Caco-2 (cell line): ENCODE data around the gene SLC12A9. TPM values are rescaled to one million over a fixed set of nuclear protein-coding genes. Genes with fewer than 3 reads are reported as not detected.

Source experiments
- BruUV-seq: library from RNA; stranded (reverse); fragments of 400-500 nt; replicated peaks from 2 replicates; lab custom pipeline; 2021; lab: Mats Ljungman, UMichigan
- CTCF ChIA-PET: fragments of 300-600 bp; sonication (Branson Sonifier 250); formaldehyde crosslinking; loops from one replicate; lab custom pipeline; 2022; ENCODE audit warnings: antibody characterized with exemption; lab: Charles Lee
- POLR2A ChIA-PET: fragments of 300-600 bp; sonication (Branson Sonifier 250); formaldehyde crosslinking; loops from one replicate; lab custom pipeline; 2022; ENCODE audit warnings: antibody characterized with exemption; lab: Charles Lee
- DNase-seq, 2 experiments: peaks; one replicate each; pipeline versions ENCODE4 v3.0.0 to v3.0.0-alpha.2; 2020 to 2022
- H3K27me3 ChIP-seq: replicated peaks from 2 replicates; pipeline ENCODE4 v1.6.0; 2011; ENCODE audit warnings: low read length; ENCODE audit not compliant: control insufficient read depth, insufficient read depth
- H3K36me3 ChIP-seq: 2 replicates; pipeline ENCODE4 v1.5.1; 2011; ENCODE audit warnings: low read length; ENCODE audit not compliant: control insufficient read depth, insufficient read depth
- H3K4me1 ChIP-seq: fragments of 250-450 bp; sonication (Bioruptor Pico); 2 replicates; pipeline ENCODE4 v1.5.1; 2020; ENCODE audit warnings: mild to moderate bottlenecking
- H3K4me3 ChIP-seq: 2 replicates; pipeline ENCODE4 v1.5.1; 2011; ENCODE audit warnings: low read depth, mild to moderate bottlenecking, control low read depth, low read length
- H3K9me3 ChIP-seq: fragments of 250-450 bp; sonication (Bioruptor Pico); 2 replicates; pipeline ENCODE4 v1.5.1; 2020; ENCODE audit warnings: mild to moderate bottlenecking, moderate library complexity
- H3K27ac Mint-ChIP-seq: one replicate; pipeline ENCODE4 v1.8.0; 2022; ENCODE audit warnings: mixed read lengths; ENCODE audit not compliant: unreplicated experiment
- H3K27me3 Mint-ChIP-seq: one replicate; pipeline ENCODE4 v1.8.0; 2022; ENCODE audit warnings: mixed read lengths; ENCODE audit not compliant: insufficient read depth, unreplicated experiment
- H3K36me3 Mint-ChIP-seq: one replicate; pipeline ENCODE4 v1.8.0; 2022; ENCODE audit warnings: mild to moderate bottlenecking, mixed read lengths; ENCODE audit not compliant: insufficient read depth, unreplicated experiment
- H3K4me1 Mint-ChIP-seq: one replicate; pipeline ENCODE4 v1.8.0; 2022; ENCODE audit warnings: low read depth, mixed read lengths; ENCODE audit not compliant: unreplicated experiment
- H3K4me3 Mint-ChIP-seq: one replicate; pipeline ENCODE4 v1.8.0; 2022; ENCODE audit warnings: mild to moderate bottlenecking, moderate library complexity, mixed read lengths; ENCODE audit not compliant: unreplicated experiment
- H3K9me3 Mint-ChIP-seq: one replicate; pipeline ENCODE4 v1.8.0; 2022; ENCODE audit warnings: mixed read lengths; ENCODE audit not compliant: unreplicated experiment
- intact Hi-C: fragments of 100-400 bp; cut with micrococcal nuclease; formaldehyde crosslinking; loops from one replicate; pipeline ENCODE4 v1.10.0; 2022; ENCODE audit not compliant: unreplicated experiment
- total RNA-seq: library from RNA; stranded (reverse); gene quantifications from 2 replicates; pipeline ENCODE4 v1.2.3, GENCODE V29; 2022
- TF ChIP-seq, protein P1 (sequence below), 2 experiments: fragments of 200-600 bp in 1 of 2; IDR thresholded peaks; 1 replicate in 1 of 2; 2 replicates in 1 of 2; pipeline versions ENCODE4 v1.5.1 to v1.8.0; 2011 to 2022; ENCODE audit warnings: antibody characterized with exemption in 1 of 2, control low read depth in 1 of 2, inconsistent platforms in 1 of 2, low read depth in 1 of 2, low read length in 1 of 2, mild to moderate bottlenecking in 1 of 2, moderate library complexity in 1 of 2; ENCODE audit not compliant: insufficient read depth in 1 of 2, severe bottlenecking in 1 of 2, unreplicated experiment in 1 of 2

Gene SLC12A9
- total RNA-seq, 1 experiment from 2014 or later = 60.7 TPM

GRCh38 chr7:100893910-100894721, 41.6 kb downstream of the SLC12A9 start:
- TF ChIP-seq, protein P1, sequence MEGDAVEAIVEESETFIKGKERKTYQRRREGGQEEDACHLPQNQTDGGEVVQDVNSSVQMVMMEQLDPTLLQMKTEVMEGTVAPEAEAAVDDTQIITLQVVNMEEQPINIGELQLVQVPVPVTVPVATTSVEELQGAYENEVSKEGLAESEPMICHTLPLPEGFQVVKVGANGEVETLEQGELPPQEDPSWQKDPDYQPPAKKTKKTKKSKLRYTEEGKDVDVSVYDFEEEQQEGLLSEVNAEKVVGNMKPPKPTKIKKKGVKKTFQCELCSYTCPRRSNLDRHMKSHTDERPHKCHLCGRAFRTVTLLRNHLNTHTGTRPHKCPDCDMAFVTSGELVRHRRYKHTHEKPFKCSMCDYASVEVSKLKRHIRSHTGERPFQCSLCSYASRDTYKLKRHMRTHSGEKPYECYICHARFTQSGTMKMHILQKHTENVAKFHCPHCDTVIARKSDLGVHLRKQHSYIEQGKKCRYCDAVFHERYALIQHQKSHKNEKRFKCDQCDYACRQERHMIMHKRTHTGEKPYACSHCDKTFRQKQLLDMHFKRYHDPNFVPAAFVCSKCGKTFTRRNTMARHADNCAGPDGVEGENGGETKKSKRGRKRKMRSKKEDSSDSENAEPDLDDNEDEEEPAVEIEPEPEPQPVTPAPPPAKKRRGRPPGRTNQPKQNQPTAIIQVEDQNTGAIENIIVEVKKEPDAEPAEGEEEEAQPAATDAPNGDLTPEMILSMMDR (IDR thresholded peaks at IDR 0.05; ENCODE audit: insufficient read depth in 1 of 2, low read depth in 1 of 2, low read length in 1 of 2, severe bottlenecking in 1 of 2, unreplicated experiment in 1 of 2) = no peak
- peak overlapping the region; percentile 100 for H3K4me3 Mint-ChIP-seq
- Histone ChIP-seq H3K36me3 (no peaks in the 10 kb centered on the region), H3K4me3 (peak overlapping the region; percentile 50; the same call in 1 of the 2 replicates), H3K4me1 (peaks cover 28% of the 10 kb centered on the region), H3K9me3 (no peaks in the 10 kb centered on the region), H3K27me3 (no peaks in the 10 kb centered on the region)
- no peak for DNase-seq
- no peak overlapping the region for H3K27ac Mint-ChIP-seq
- ChIA-PET POLR2A (no interaction called here), CTCF (interaction anchor here (0.7 to 1.6 kb wide), 2 partner anchors 19 to 72 kb away, joined by 3 to 10 read pairs; partner anchors contain the start of gene SRRT)
- intact Hi-C loops = no loop called here
- BruUV-seq = no TSS peak
- H3K9me3 Mint-ChIP-seq = no peaks in the 10 kb centered on the region
- H3K27me3 Mint-ChIP-seq = no peaks in the 10 kb centered on the region
- H3K36me3 Mint-ChIP-seq = peaks cover 24% of the 10 kb centered on the region
- peaks cover 42% of the 10 kb centered on the region for H3K4me1 Mint-ChIP-seq

- ChIA-PET POLR2A (interaction anchor here (0.7 to 1.4 kb wide), 2 partner anchors 71 to 120 kb away, joined by 3 to 4 read pairs; no protein-coding TSS in a partner anchor), CTCF (interaction anchor here (0.5 to 1.6 kb wide), 4 partner anchors 68 to 182 kb away, joined by 5 to 10 read pairs (median 8); partner anchors contain the start of gene EPHB4)
- intact Hi-C loops = loop anchor here (1.0 to 5.0 kb wide), 2 partner anchors 71 to 182 kb away; no protein-coding TSS in a partner anchor
- peak; percentile 64 to 86 for DNase-seq
- TSS peak; percentile 61 for BruUV-seq
- H3K27me3 ChIP-seq = no peaks in the 10 kb centered on the region
- Mint-ChIP-seq H3K27me3 (no peaks in the 10 kb centered on the region), H3K4me1 (peaks cover 42% of the 10 kb centered on the region), H3K4me3 (peak overlapping the region; percentile 100), H3K36me3 (peaks cover 14% of the 10 kb centered on the region), H3K27ac (no peak overlapping the region), H3K9me3 (no peaks in the 10 kb centered on the region)
- peaks cover 28% of the 10 kb centered on the region for H3K4me1 ChIP-seq
- TF ChIP-seq, protein P1 (IDR thresholded peaks at IDR 0.05; ENCODE audit: insufficient read depth in 1 of 2, low read depth in 1 of 2, low read length in 1 of 2, severe bottlenecking in 1 of 2, unreplicated experiment in 1 of 2) = peak; percentile 95 to 96
- H3K36me3 ChIP-seq = no peaks in the 10 kb centered on the region
- peak overlapping the region; percentile 50 for H3K4me3 ChIP-seq
- H3K9me3 ChIP-seq = no peaks in the 10 kb centered on the region
Observed at GRCh38 chr7:100894860-100895700, 42.6 kb downstream of the SLC12A9 start.

DNA sequence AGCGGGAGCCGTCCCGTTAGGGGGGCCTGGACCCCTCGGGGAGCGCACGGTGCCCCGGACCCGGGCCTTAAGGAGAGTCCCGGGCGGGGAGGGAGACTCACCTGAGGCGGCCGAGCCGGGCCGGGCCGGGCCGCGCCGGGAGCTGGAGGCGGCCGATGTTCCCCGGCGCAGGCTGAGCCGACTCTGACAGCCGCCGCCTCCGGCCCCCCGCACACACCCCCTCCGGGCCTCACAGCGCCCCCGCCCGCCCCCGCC, 43.1 kb downstream of the SLC12A9 start, which contains the start of gene ACHE:
ACHE (minus strand) TSS at position 188 of the 255 bp plus-strand sequence. CDS start 1,656 bp downstream, outside the sequence.
- peak within 1 kb of the TSS; percentile 100 for H3K4me3 Mint-ChIP-seq
- POLR2A ChIA-PET = interaction anchor here (0.6 to 1.4 kb wide), 3 partner anchors 70 to 189 kb away, joined by 3 to 4 read pairs (median 4); no protein-coding TSS in a partner anchor
- intact Hi-C loops = loop anchor here (1.0 to 5.0 kb wide), 2 partner anchors 71 to 182 kb away; no protein-coding TSS in a partner anchor
- no peaks in the 10 kb centered on the region for H3K9me3 Mint-ChIP-seq
- no peaks in the 10 kb centered on the region for H3K27me3 Mint-ChIP-seq
- Histone ChIP-seq H3K4me1 (peaks cover 27% of the 10 kb centered on the region), H3K27me3 (no peaks in the 10 kb centered on the region), H3K36me3 (no peaks in the 10 kb centered on the region), H3K9me3 (no peaks in the 10 kb centered on the region), H3K4me3 (peak within 1 kb of the TSS; percentile 50)
- TF ChIP-seq, protein P1 (IDR thresholded peaks at IDR 0.05; ENCODE audit: insufficient read depth in 1 of 2, low read depth in 1 of 2, low read length in 1 of 2, severe bottlenecking in 1 of 2, unreplicated experiment in 1 of 2) = no peak
- CTCF ChIA-PET = interaction anchor here (0.5 to 0.7 kb wide), 2 partner anchors 68 to 70 kb away, joined by 5 to 10 read pairs; partner anchors contain the start of gene EPHB4
- DNase-seq = no peak
- H3K27ac Mint-ChIP-seq = peak within 1 kb of the TSS; percentile 86
- H3K36me3 Mint-ChIP-seq = peaks cover 10% of the 10 kb centered on the region
- peaks cover 38% of the 10 kb centered on the region for H3K4me1 Mint-ChIP-seq
- BruUV-seq = no TSS peak
